ENCODE data around the gene UBR4. TPM values are rescaled to one million over a fixed set of nuclear protein-coding genes. Genes with fewer than 3 reads are reported as not detected.

Gene UBR4
- total and polyA plus RNA-seq, 2 experiments from 2014 or later = 111 to 230 TPM

GRCh38 chr1:19049798-19050197 is 160.3 kb downstream of the UBR4 start:
- Histone ChIP-seq H3F3A (replicated peaks; ENCODE audit: low read depth) (no peaks in the 10 kb centered on the region), H3K36me3 (ENCODE audit: insufficient read depth) (no peaks in the 10 kb centered on the region), H3K27me3 (ENCODE audit: insufficient read depth) (no peaks in the 10 kb centered on the region), H3K9me2 (ENCODE audit: insufficient read depth) (0 out of 2 replicates have a peak, but pooled peaks cover 2% of the 10 kb centered on the region), H3K79me2 (replicated peaks; ENCODE audit: insufficient read depth) (no peaks in the 10 kb centered on the region), H3K27ac (ENCODE audit: low read depth) (no peak overlapping the region), H4K20me1 (replicated peaks; ENCODE audit: insufficient read depth) (no peaks in the 10 kb centered on the region), H3K4me2 (no peak overlapping the region), H3K4me3 (no peak overlapping the region), H3K4me1 (ENCODE audit: insufficient read depth) (no peaks in the 10 kb centered on the region), H2AFZ (no peak overlapping the region)
- no peak for DNase-seq (ENCODE audit: low spot score)
- Mint-ChIP-seq H3K27me3 (ENCODE audit: insufficient read depth, low read depth, poor library complexity) (peaks cover 14% of the 10 kb centered on the region), H3K27ac (no peak overlapping the region), H3K9me3 (no peaks in the 10 kb centered on the region), H3K4me3 (no peak overlapping the region), H3K36me3 (ENCODE audit: low read depth) (no peaks in the 10 kb centered on the region), H3K4me1 (peaks cover 2% of the 10 kb centered on the region; the same call in 1 of the 3 replicates)
- no peak for TF ChIP-seq ETS1 (IDR thresholded peaks at IDR 0.05)
- TF ChIP-seq STAT1 (IDR thresholded peaks at IDR 0.05; ENCODE audit: unreplicated experiment) = no peak
- TF ChIP-seq CTCF (conservative IDR thresholded peaks at IDR 0.05; ENCODE audit: low read depth in 2 of 2) = no peak
- no peak for TF ChIP-seq ZNF331 (CRISPR knock-in tag; IDR thresholded peaks at IDR 0.05; ENCODE audit: low read depth)
- ATAC-seq = no peak

DNA sequence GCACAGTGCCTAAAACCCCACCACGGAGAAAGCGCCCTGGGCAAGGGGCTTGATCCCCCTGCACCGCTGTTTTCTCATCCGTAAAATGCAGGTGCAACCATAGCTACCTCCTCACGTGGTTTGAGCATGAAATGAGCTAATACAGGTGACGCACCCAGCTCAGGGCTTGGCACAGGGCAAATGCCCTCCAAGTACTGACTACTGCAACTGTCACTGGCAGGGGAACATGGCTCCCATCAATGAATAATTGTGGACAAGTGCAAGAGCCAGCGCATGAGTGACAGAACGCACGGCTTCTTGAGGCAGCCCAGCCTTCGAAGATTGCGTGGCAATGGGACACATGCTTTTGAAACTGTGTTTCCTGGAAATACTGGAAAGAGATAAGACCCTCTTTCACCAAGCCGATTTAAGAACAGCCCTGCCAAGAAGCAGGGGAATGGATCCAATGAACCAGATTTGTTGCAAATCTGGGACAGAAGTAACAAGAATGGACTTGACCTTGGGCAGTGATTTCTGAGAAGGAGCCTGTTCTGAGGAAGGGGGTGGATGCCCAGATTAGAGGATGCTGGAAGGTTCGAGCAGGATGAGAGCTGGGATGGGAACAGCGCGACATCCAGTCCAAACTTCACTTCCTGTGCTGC is 160.8 kb downstream of the UBR4 start:
- no peak for DNase-seq (ENCODE audit: low spot score)
- H3K4me3 Mint-ChIP-seq = no peak overlapping the region

More for the DNA sequence above, 160.8 kb downstream of the UBR4 start:
- Histone ChIP-seq H3K4me1 (ENCODE audit: insufficient read depth) (no peaks in the 10 kb centered on the region), H3K36me3 (ENCODE audit: insufficient read depth) (no peaks in the 10 kb centered on the region), H3K27ac (ENCODE audit: low read depth) (no peak overlapping the region), H3K27me3 (ENCODE audit: insufficient read depth) (no peaks in the 10 kb centered on the region), H3K79me2 (replicated peaks; ENCODE audit: insufficient read depth) (no peaks in the 10 kb centered on the region), H2AFZ (no peak overlapping the region), H3K4me2 (no peak overlapping the region), H3K4me3 (no peak overlapping the region), H3K9me2 (ENCODE audit: insufficient read depth) (0 out of 2 replicates have a peak, but pooled peaks cover 2% of the 10 kb centered on the region), H3F3A (replicated peaks; ENCODE audit: low read depth) (no peaks in the 10 kb centered on the region), H4K20me1 (replicated peaks; ENCODE audit: insufficient read depth) (no peaks in the 10 kb centered on the region)
- Mint-ChIP-seq H3K27me3 (ENCODE audit: insufficient read depth, low read depth, poor library complexity) (peaks cover 14% of the 10 kb centered on the region), H3K27ac (no peak overlapping the region), H3K4me1 (peaks cover 2% of the 10 kb centered on the region; the same call in 1 of the 3 replicates), H3K9me3 (no peaks in the 10 kb centered on the region), H3K36me3 (ENCODE audit: low read depth) (no peaks in the 10 kb centered on the region)
- TF ChIP-seq ZNF462 (CRISPR knock-in tag; IDR thresholded peaks at IDR 0.05) (no peak), JUNB (IDR thresholded peaks at IDR 0.05; ENCODE audit: unreplicated experiment) (no peak), ZNF114 (CRISPR knock-in tag; IDR thresholded peaks at IDR 0.05) (no peak)
- no peak for ATAC-seq

All from GM23338 (cell line).